Transverse colon (tissue), 4 donors: Measurements from ENCODE around the gene CDK18. TPM values are rescaled to one million over a fixed set of nuclear protein-coding genes. Genes with fewer than 3 reads are reported as not detected.

ENCODE experiments used
- DNase-seq: peaks from one replicate; pipeline ENCODE4 v3.0.0-alpha.2; 2019
- H3K27ac ChIP-seq, 4 donors: fragments of 200-600 bp; sonication (generic); 2 replicates each; pipeline ENCODE4 v1.5.1; 2016 to 2018; ENCODE audit warnings: inconsistent platforms in 4 of 4
- H3K27me3 ChIP-seq: fragments of 200-600 bp; sonication (generic); 2 replicates; pipeline ENCODE4 v1.5.1; 2017; ENCODE audit warnings: inconsistent platforms
- H3K36me3 ChIP-seq, 4 donors: fragments of 200-600 bp; sonication (generic); 2 replicates each; pipeline ENCODE4 v1.5.1; 2017 to 2019; ENCODE audit warnings: inconsistent platforms in 4 of 4
- H3K4me1 ChIP-seq, 4 donors: fragments of 200-600 bp; sonication (generic); 2 replicates each; pipeline ENCODE4 v1.5.1; 2017 to 2020; ENCODE audit warnings: inconsistent platforms in 4 of 4
- H3K4me3 ChIP-seq, 4 donors: fragments of 200-600 bp; sonication (generic); 1 replicate in 1 of 4; 2 replicates in 3 of 4; pipeline versions ENCODE4 v1.5.1 to v1.6.1; 2017 to 2019; ENCODE audit warnings: inconsistent platforms in 4 of 4
- H3K9me3 ChIP-seq, 2 donors: fragments of 200-600 bp; sonication (generic); 2 replicates each; pipeline ENCODE4 v1.5.1; 2017 to 2019; ENCODE audit warnings: inconsistent platforms in 2 of 2
- EP300 ChIP-seq: sonication (generic); formaldehyde crosslinking; IDR thresholded peaks from one replicate; pipeline ENCODE4 v1.6.1; 2017; ENCODE audit warnings: antibody characterized with exemption, low read depth
- POLR2A ChIP-seq: fragments of 450-650 bp; IDR thresholded peaks from one replicate; pipeline ENCODE4 v1.6.1; 2016; ENCODE audit warnings: antibody characterized with exemption, mild to moderate bottlenecking, moderate library complexity
- POLR2AphosphoS5 ChIP-seq, 3 donors: sonication (generic); formaldehyde crosslinking; IDR thresholded peaks; one replicate each; pipeline ENCODE4 v1.6.1; 2016; ENCODE audit warnings: antibody characterized with exemption in 3 of 3
- WGBS, 2 donors: methylation state at CpG; one replicate each; pipeline ENCODE4 v1.1.5; 2018; ENCODE audit warnings: low coverage in 1 of 2; 5-methylcytosine and 5-hydroxymethylcytosine counted together
- in situ Hi-C, 4 donors: fragments of 200-750 bp; cut with MboI; loops; one replicate each; pipeline versions ENCODE4 v1.15.0 to v1.15.1; 2017; ENCODE audit warnings: low sequenced_read_pairs in 3 of 4, low pct_ligation_motif_present in 1 of 4, low pct_unique_long_range_greater_than_20kb in 1 of 4
- intact Hi-C: fragments of 100-400 bp; cut with DNase I; formaldehyde crosslinking; loops from one replicate; pipeline ENCODE4 v1.15.1; 2023; ENCODE audit warnings: low total_unique reads
- total RNA-seq, 4 donors: library from RNA; depleted of rRNA; stranded (reverse); fragments of >200 nt; gene quantifications; one replicate each; pipeline ENCODE4 v1.1.0, GENCODE V29; 2016
- TF ChIP-seq, protein P1 (sequence below), 5 experiments: fragments of 200-600 bp in 3 of 5; fragments of 450-650 bp in 2 of 5; sonication (generic) in 3 of 5; IDR thresholded peaks; 1 replicate in 2 of 5; 2 replicates in 3 of 5; pipeline ENCODE4 v1.5.1; 2016 to 2017; ENCODE audit warnings: antibody characterized with exemption in 5 of 5, inconsistent platforms in 3 of 5, mild to moderate bottlenecking in 2 of 5, moderate library complexity in 1 of 5

The CDK18 gene
- total RNA-seq, 4 donors from 2014 or later: 28.8 to 112 (median 33.5) TPM

DNA sequence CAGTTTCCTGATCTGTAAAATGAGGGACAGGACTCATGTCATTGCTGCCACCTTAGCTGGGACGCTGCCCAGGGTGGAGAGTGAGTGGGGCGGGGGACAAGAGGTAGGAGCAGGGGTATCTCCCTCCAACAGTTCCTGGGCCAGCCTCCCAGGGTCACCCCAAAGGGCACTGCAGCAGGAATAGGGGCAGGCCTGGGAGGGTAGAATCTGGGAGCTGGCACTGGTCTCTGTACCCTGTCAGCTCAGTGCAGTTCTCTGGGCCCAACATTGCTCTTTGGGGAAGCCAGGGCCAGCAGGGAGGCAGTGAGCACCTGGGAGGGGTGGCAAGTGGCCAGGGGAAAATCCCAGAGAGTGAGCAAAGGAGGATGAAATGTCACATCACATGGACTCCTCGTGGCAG, 71.5 kb downstream of the CDK18 start:
- TF ChIP-seq, protein P1, sequence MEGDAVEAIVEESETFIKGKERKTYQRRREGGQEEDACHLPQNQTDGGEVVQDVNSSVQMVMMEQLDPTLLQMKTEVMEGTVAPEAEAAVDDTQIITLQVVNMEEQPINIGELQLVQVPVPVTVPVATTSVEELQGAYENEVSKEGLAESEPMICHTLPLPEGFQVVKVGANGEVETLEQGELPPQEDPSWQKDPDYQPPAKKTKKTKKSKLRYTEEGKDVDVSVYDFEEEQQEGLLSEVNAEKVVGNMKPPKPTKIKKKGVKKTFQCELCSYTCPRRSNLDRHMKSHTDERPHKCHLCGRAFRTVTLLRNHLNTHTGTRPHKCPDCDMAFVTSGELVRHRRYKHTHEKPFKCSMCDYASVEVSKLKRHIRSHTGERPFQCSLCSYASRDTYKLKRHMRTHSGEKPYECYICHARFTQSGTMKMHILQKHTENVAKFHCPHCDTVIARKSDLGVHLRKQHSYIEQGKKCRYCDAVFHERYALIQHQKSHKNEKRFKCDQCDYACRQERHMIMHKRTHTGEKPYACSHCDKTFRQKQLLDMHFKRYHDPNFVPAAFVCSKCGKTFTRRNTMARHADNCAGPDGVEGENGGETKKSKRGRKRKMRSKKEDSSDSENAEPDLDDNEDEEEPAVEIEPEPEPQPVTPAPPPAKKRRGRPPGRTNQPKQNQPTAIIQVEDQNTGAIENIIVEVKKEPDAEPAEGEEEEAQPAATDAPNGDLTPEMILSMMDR (IDR thresholded peaks at IDR 0.05): no peak
- TF ChIP-seq POLR2AphosphoS5 (IDR thresholded peaks at IDR 0.05) (no peak), POLR2A (no peak)
- Histone ChIP-seq H3K4me3 (no peak overlapping the region), H3K4me1 (peaks cover 3 to 9% (median 7%) of the 10 kb centered on the region in 4 donors), H3K27ac (no peak overlapping the region), H3K9me3 (no peaks in the 10 kb centered on the region), H3K27me3 (no peaks in the 10 kb centered on the region), H3K36me3 (no peaks in the 10 kb centered on the region)
- peak; percentile 8 for DNase-seq
- intact Hi-C loops (no loop called here), in situ Hi-C loops (no loop called here)
- 63% methylated on average over 3 of the region's 3 CpGs; no CpG with 5 or more reads in 1 of the 2 donors for WGBS, 2 donors

DNA sequence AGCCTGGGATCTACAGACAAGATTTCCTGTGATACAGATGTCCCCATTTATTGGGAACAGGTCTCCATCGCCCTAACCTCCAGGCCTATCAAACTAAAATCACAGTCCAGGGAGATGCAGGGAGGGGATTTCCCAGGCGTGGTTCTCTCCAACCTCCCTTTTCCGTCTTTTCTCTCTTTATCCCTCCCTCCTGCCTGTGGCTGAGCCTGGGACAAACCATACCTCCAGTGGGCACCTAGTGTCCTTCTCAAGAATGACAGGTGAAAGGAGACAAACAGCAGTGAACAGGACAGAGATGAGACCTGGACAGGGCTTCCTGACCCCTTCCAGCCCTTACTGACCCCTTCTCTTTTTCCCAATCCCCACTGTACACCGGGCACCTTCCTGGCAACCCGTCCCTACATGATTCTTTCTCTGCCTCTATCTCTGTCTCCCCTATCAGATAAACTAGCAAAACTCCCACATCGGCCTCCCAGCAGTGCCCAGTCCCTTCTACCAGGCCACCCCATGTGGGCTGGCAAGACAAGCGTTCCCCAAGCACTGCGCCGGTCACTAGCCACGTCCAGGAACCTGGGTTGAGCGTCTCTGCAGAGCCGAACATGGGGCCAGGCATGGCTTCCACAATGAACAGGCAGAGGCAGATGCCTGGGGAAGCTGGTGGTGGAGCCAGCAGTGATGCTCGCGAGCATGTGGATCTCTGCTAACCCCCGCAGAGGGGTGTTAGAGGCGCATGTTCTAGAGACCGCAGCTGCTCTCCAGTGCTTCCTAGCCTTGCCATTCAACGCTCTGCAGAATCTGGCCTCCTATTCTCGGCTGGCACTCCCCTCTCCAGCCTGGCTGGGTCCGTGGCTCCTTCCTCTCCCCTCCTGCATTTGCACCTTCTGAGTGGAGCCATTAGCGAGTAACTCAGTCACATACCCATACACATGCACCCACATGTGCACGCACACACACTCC, 72.6 kb downstream of the CDK18 start:
- peak; percentile 10 for DNase-seq
- intact Hi-C loops (no loop called here), in situ Hi-C loops (no loop called here)
- H3K4me3 ChIP-seq: no peak overlapping the region
- no peak overlapping the region for H3K27ac ChIP-seq
- no peaks in the 10 kb centered on the region for H3K9me3 ChIP-seq
- peaks cover 5 to 12% (median 9%) of the 10 kb centered on the region in 4 donors for H3K4me1 ChIP-seq
- TF ChIP-seq, protein P1 (IDR thresholded peaks at IDR 0.05): no peak
- no peak for TF ChIP-seq POLR2A
- TF ChIP-seq POLR2AphosphoS5 (IDR thresholded peaks at IDR 0.05): no peak
- no peak for TF ChIP-seq EP300
- 58 to 76% methylated on average over 4 to 22 of the region's 22 CpGs for WGBS, 2 donors
- H3K27me3 ChIP-seq: no peaks in the 10 kb centered on the region
- no peaks in the 10 kb centered on the region for H3K36me3 ChIP-seq

DNA sequence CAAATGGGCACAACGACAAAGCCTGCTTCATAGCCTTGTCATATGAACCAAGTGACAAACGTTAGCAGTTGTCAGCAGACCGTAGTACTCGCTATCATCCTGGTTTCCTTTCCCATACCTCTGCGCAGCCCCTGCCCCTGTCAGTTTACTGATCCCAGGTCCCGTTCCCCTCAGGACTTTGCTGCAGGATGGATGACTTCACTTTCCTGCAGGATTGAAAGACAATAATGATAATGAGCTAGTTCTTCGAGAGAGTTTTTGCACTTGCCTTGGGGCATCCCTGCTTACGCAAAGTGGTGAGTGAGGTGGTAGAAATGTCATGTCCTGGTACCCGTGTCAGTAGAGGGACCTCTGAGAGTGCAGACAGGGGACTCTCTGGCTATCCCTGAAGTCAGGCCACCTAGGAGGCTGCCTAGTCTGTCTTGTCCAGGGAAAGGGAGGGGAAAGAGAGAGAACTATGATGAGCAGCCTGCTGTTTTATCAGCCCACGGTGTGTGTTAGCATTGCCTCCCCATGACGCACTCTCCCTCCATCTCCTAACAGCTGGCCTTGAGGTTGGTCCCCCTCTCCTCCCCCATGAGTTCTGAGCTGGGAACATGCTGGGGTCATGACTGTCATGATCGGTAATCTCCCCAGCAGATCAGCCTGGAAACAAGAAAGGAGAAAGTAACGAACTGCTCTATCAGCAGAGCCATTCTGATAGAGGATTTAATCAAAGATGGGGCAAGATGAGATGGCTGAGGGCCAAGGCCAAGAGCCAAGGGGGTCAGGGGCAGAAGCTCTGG, 73.6 kb downstream of the CDK18 start:
- Histone ChIP-seq H3K9me3 (no peaks in the 10 kb centered on the region), H3K4me1 (peaks cover 13 to 22% (median 18%) of the 10 kb centered on the region in 4 donors), H3K27ac (no peak overlapping the region), H3K27me3 (no peaks in the 10 kb centered on the region), H3K4me3 (no peak overlapping the region), H3K36me3 (no peaks in the 10 kb centered on the region)
- TF ChIP-seq POLR2AphosphoS5 (IDR thresholded peaks at IDR 0.05): no peak
- TF ChIP-seq EP300: no peak
- TF ChIP-seq POLR2A: no peak
- TF ChIP-seq, protein P1 (IDR thresholded peaks at IDR 0.05): no peak
- intact Hi-C loops: no loop called here
- WGBS, 2 donors: 79 to 80% methylated on average over 1 to 13 of the region's 13 CpGs
- peak; percentile 5 for DNase-seq
- in situ Hi-C loops: no loop called here
